PC-3 (cell line): ENCODE measurements around the gene HIVEP3.

Source experiments
- CTCF ChIP-seq: fragments of 300-600 bp; sonication (generic); conservative IDR thresholded peaks from 2 replicates; pipeline ENCODE4 v1.5.1; 2017; ENCODE audit warnings: antibody characterized with exemption, low read depth, mild to moderate bottlenecking, low read length
- EZH2 ChIP-seq: fragments of 300-600 bp; sonication (generic); IDR thresholded peaks from one replicate; pipeline ENCODE4 v1.6.1; 2017; ENCODE audit warnings: antibody characterized with exemption, mild to moderate bottlenecking, low read length; ENCODE audit not compliant: unreplicated experiment
- EZH2phosphoT487 ChIP-seq: fragments of 300-600 bp; sonication (generic); IDR thresholded peaks from 2 replicates; pipeline ENCODE4 v1.6.1; 2018; ENCODE audit warnings: mild to moderate bottlenecking, antibody characterized with exemption, low read length, borderline replicate concordance

- TF ChIP-seq EZH2 (no peak), CTCF (no peak), EZH2phosphoT487 (no peak)
These were observed 409 bp upstream of the HIVEP3 start for GRCh38 chr1:41919131-41919530.
